B cell (primary cell): ENCODE data around the gene ANKRD23. TPM values are rescaled to one million over a fixed set of nuclear protein-coding genes. Genes with fewer than 3 reads are reported as not detected.

ENCODE experiments used
- ATAC-seq: fragments of 200-7000 bp; cut with Tn5 transposase; one replicate; pipeline ENCODE4 v1.10.0; 2021; ENCODE audit warnings: low read depth, mild to moderate bottlenecking, moderate number of reproducible peaks, moderate library complexity
- CTCF ChIA-PET: fragments of 350-600 bp; sonication (Branson Sonifier 250); formaldehyde crosslinking; loops from one replicate; lab custom pipeline; 2021; ENCODE audit warnings: antibody characterized with exemption, inconsistent platforms; lab: Charles Lee
- POLR2A ChIA-PET: fragments of 350-600 bp; sonication (Branson Sonifier 250); formaldehyde crosslinking; loops from one replicate; lab custom pipeline; 2021; ENCODE audit warnings: antibody characterized with exemption; lab: Charles Lee
- DNase-seq: peaks from one replicate; pipeline ENCODE4 v3.0.0; 2013
- H2AFZ ChIP-seq: 2 replicates; pipeline ENCODE4 v1.6.1; 2012; ENCODE audit warnings: mild to moderate bottlenecking, low read depth, low read length; ENCODE audit not compliant: insufficient read depth, poor library complexity, severe bottlenecking
- H3K27ac ChIP-seq, 2 donors: 1 replicate in 1 of 2; 2 replicates in 1 of 2; pipeline ENCODE4 v1.5.1; 2012 to 2013; ENCODE audit warnings: low read length in 2 of 2, mild to moderate bottlenecking in 2 of 2, moderate library complexity in 1 of 2
- H3K27me3 ChIP-seq, 4 experiments: fragments of 200-600 bp in 1 of 4; sonication (generic) in 1 of 4; replicated peaks in 1 of 4; 1 replicate in 2 of 4; 2 replicates in 2 of 4; pipeline versions ENCODE4 v1.6.1 to v1.7.0; 2013 to 2016; ENCODE audit warnings: low read length in 3 of 4, mild to moderate bottlenecking in 2 of 4, mixed read lengths in 1 of 4, moderate library complexity in 1 of 4; ENCODE audit not compliant: insufficient read depth in 4 of 4, control insufficient read depth in 3 of 4; ENCODE audit errors: control extremely low read depth in 1 of 4
- H3K36me3 ChIP-seq, 2 experiments: replicated peaks in 1 of 2; 1 replicate in 1 of 2; 2 replicates in 1 of 2; pipeline versions ENCODE4 v1.6.1 to v1.7.1; 2013; ENCODE audit warnings: low read length in 1 of 2; ENCODE audit not compliant: insufficient read depth in 2 of 2, control insufficient read depth in 1 of 2; ENCODE audit errors: control extremely low read depth in 1 of 2, extremely low read depth in 1 of 2
- H3K4me1 ChIP-seq, 2 donors: fragments of 200-600 bp in 1 of 2; sonication (generic) in 1 of 2; 1 replicate in 1 of 2; 2 replicates in 1 of 2; pipeline versions ENCODE4 v1.5.1 to v1.6.1; 2013 to 2017; ENCODE audit warnings: low read length in 2 of 2; ENCODE audit not compliant: control insufficient read depth in 2 of 2, insufficient read depth in 2 of 2
- H3K4me2 ChIP-seq: replicated peaks from 2 replicates; pipeline ENCODE3; 2012; ENCODE audit warnings: mild to moderate bottlenecking, low read depth, low read length; ENCODE audit not compliant: poor library complexity, severe bottlenecking
- H3K4me3 ChIP-seq, 5 experiments: fragments of 200-600 bp in 1 of 5; sonication (generic) in 1 of 5; 1 replicate in 3 of 5; 2 replicates in 2 of 5; pipeline versions ENCODE4 v1.5.1 to v1.7.0; 2011 to 2016; ENCODE audit warnings: low read length in 4 of 5, mild to moderate bottlenecking in 4 of 5, low read depth in 2 of 5, control low read depth in 1 of 5, moderate library complexity in 1 of 5; ENCODE audit not compliant: insufficient read depth in 1 of 5; ENCODE audit errors: control extremely low read depth in 1 of 5, extremely low read depth in 1 of 5
- H3K79me2 ChIP-seq: fragments of 200-600 bp; sonication (generic); one replicate; pipeline ENCODE4 v1.6.0; 2016; ENCODE audit warnings: low read length; ENCODE audit not compliant: control insufficient read depth, insufficient read depth
- H3K9ac ChIP-seq: fragments of 200-600 bp; sonication (generic); 2 replicates; pipeline ENCODE4 v1.6.1; 2017; ENCODE audit warnings: mild to moderate bottlenecking, low read length, moderate library complexity
- H3K9me3 ChIP-seq, 3 donors: one replicate each; pipeline versions ENCODE4 v1.6.1 to v1.7.1; 2013; ENCODE audit warnings: low read length in 2 of 3; ENCODE audit not compliant: control insufficient read depth in 2 of 3, insufficient read depth in 1 of 3; ENCODE audit errors: control extremely low read depth in 1 of 3
- H4K20me1 ChIP-seq: 2 replicates; pipeline ENCODE4 v1.6.0; 2012; ENCODE audit warnings: mild to moderate bottlenecking, low read length; ENCODE audit not compliant: insufficient read depth, control insufficient read depth, poor library complexity, severe bottlenecking
- H3K27ac Mint-ChIP-seq: one replicate; pipeline ENCODE4 v1.8.0; 2021; ENCODE audit warnings: mixed read lengths
- H3K27me3 Mint-ChIP-seq: one replicate; pipeline ENCODE4 v1.8.0; 2021; ENCODE audit warnings: mixed read lengths
- H3K4me1 Mint-ChIP-seq: one replicate; pipeline ENCODE4 v1.8.0; 2021; ENCODE audit warnings: mixed read lengths
- H3K4me3 Mint-ChIP-seq: one replicate; pipeline ENCODE4 v1.8.0; 2021; ENCODE audit warnings: mixed read lengths
- H3K9me3 Mint-ChIP-seq: one replicate; pipeline ENCODE4 v1.8.0; 2022; ENCODE audit warnings: mixed read lengths; ENCODE audit not compliant: insufficient read depth
- EZH2 ChIP-seq: IDR thresholded peaks from 2 replicates; pipeline ENCODE4 v1.6.1; 2012; ENCODE audit warnings: borderline replicate concordance, low read depth, mild to moderate bottlenecking, moderate library complexity, low read length; ENCODE audit not compliant: insufficient read depth, poor library complexity, severe bottlenecking
- WGBS: methylation state at CpG from one replicate; pipeline ENCODE4 v1.1.5; 2013; ENCODE audit warnings: missing lambda C conversion rate; ENCODE audit not compliant: insufficient coverage; 5-methylcytosine and 5-hydroxymethylcytosine counted together
- intact Hi-C: fragments of 100-400 bp; cut with micrococcal nuclease; formaldehyde crosslinking; loops from one replicate; pipeline ENCODE4 v1.10.0; 2022
- polyA plus RNA-seq: library from polyadenylated mRNA; depleted of rRNA; stranded (reverse); fragments of >200 nt; gene quantifications from 2 replicates; pipeline ENCODE4 v1.2.3, GENCODE V29; 2012
- total RNA-seq, 2 donors: library from RNA; stranded (reverse); fragments of 120-200 nt in 1 of 2; gene quantifications; 1 replicate in 1 of 2; 2 replicates in 1 of 2; pipeline versions ENCODE4 v1.2.3 to v1.2.4, GENCODE V29; 2013 to 2022
- TF ChIP-seq, protein P1 (sequence below): fragments of 200-600 bp; IDR thresholded peaks from one replicate; pipeline ENCODE4 v1.8.0; 2022; ENCODE audit warnings: antibody characterized with exemption, mild to moderate bottlenecking

Gene ANKRD23
- total and polyA plus RNA-seq, 2 donors (not counting 1 experiment from before 2014, with no cell fraction given), result 8.8 to 11.3 TPM

DNA sequence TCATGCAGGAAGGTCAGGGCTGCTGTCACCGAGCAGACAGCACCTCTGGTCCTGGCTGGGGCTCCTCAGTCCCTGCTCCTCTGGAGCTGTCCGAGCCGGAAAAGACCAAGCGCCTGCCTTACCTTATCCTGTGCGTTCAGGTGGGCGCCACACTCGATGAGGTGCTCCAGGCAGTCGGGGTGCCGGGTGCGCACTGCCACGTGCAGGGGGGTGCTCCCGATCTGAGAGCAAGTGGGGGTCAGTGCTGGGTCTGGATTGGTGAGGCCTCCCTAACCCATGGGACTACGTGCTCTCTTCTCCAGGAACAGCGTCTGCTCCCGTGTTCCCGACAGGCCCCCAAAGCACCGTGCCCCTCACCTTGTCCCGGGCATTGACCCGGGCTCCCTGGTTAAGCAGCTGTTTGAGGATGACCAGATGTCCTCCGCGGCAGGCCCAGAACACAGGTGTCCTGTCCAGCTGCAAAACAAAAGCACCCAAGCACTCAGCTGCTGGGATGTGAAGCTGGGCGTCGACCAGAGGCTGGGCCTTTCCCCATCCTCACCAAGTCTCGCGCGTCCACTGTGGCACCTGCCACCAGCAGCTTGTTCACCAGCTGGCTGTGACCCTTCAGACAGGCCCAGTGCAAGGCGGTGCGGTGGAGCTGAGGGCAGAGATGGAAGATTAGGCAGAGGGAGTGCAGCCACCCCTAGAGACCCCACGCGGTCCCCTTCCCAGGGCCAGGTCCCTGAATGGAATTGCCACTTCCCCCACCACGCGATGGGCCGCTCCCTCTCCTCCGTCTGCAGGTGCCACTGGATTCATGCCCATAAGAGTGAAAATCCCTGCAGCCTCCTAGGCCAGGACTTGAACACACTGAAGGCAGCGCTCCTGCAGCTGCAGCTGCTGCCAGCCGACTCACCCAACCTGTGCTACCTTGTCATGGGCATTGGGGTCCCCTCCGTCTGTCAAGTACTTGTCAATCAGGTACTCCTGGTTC, 3.7 kb downstream of the ANKRD23 start:
- no peaks in the 10 kb centered on the region for H4K20me1 ChIP-seq
- no peaks in the 10 kb centered on the region for H3K9me3 Mint-ChIP-seq
- H3K4me2 ChIP-seq, result peak overlapping the region; percentile 80
- peak overlapping the region; percentile 82 for H3K4me3 Mint-ChIP-seq
- peak overlapping the region; percentile 70 for H2AFZ ChIP-seq
- H3K9me3 ChIP-seq, result no peaks in the 10 kb centered on the region
- H3K4me1 ChIP-seq, result peaks cover 10 to 18% of the 10 kb centered on the region in 2 donors
- DNase-seq, result no peak
- CTCF ChIA-PET, result interaction anchor here (0.8 to 1.7 kb wide), 5 partner anchors 17 to 40 kb away, joined by 3 to 11 read pairs (median 4); partner anchors contain the start of genes ANKRD39 and CNNM3
- POLR2A ChIA-PET, result interaction anchor here (1.4 to 2.4 kb wide), 2 partner anchors 17 to 24 kb away, joined by 6 to 8 read pairs; partner anchors contain the start of genes ANKRD39 and CNNM3
- no peak for ATAC-seq
- TF ChIP-seq, protein P1, sequence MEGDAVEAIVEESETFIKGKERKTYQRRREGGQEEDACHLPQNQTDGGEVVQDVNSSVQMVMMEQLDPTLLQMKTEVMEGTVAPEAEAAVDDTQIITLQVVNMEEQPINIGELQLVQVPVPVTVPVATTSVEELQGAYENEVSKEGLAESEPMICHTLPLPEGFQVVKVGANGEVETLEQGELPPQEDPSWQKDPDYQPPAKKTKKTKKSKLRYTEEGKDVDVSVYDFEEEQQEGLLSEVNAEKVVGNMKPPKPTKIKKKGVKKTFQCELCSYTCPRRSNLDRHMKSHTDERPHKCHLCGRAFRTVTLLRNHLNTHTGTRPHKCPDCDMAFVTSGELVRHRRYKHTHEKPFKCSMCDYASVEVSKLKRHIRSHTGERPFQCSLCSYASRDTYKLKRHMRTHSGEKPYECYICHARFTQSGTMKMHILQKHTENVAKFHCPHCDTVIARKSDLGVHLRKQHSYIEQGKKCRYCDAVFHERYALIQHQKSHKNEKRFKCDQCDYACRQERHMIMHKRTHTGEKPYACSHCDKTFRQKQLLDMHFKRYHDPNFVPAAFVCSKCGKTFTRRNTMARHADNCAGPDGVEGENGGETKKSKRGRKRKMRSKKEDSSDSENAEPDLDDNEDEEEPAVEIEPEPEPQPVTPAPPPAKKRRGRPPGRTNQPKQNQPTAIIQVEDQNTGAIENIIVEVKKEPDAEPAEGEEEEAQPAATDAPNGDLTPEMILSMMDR, result no peak
- TF ChIP-seq EZH2, result no peak
- H3K27me3 Mint-ChIP-seq, result no peaks in the 10 kb centered on the region
- no peaks in the 10 kb centered on the region for H3K79me2 ChIP-seq
- peak overlapping the region in 4 of 5 experiments; percentile 34 to 51 (median 47) for H3K4me3 ChIP-seq
- no peak overlapping the region for H3K27ac ChIP-seq
- peaks cover 18% of the 10 kb centered on the region for H3K4me1 Mint-ChIP-seq
- intact Hi-C loops, result loop anchor here (1.0 kb wide), 1 partner anchor 17 kb away; no protein-coding TSS in a partner anchor
- no peaks in the 10 kb centered on the region for H3K27me3 ChIP-seq
- WGBS, result 88% methylated on average over 36 of the region's 37 CpGs
- H3K36me3 ChIP-seq, result peaks cover 0 to 11% of the 10 kb centered on the region in 2 experiments
- H3K27ac Mint-ChIP-seq, result peak overlapping the region; percentile 20
- peak overlapping the region; percentile 55 for H3K9ac ChIP-seq
